HG03159 (cell line): Measurements from ENCODE around the gene ENG.

Experiments used
- ATAC-seq: cut with Tn5 transposase; IDR thresholded peaks from one replicate; pipeline ENCODE4 v1.9.1; 2021; ENCODE audit warnings: mild to moderate bottlenecking, moderate library complexity; ENCODE audit not compliant: unreplicated experiment

ENG gene

GRCh38 chr9:127778280-127779135, 76.0 kb downstream of the ENG start, which contains the start of gene SH2D3C:
TSS of gene SH2D3C (minus strand) at chr9:127778666. CDS start at chr9:127778627, 39 bp downstream.
- peak; percentile 30 for ATAC-seq

- no peak for ATAC-seq
These were observed 77.0 kb downstream of the ENG start for GRCh38 chr9:127777368-127777980.

GRCh38 chr9:127776924-127777289, 77.6 kb downstream of the ENG start:
- ATAC-seq = no peak

- no peak for ATAC-seq
These were observed 78.1 kb downstream of the ENG start for GRCh38 chr9:127776195-127776923.

GRCh38 chr9:127773981-127774380, 80.5 kb downstream of the ENG start:
- ATAC-seq = no peak

GRCh38 chr9:127773272-127773671, 81.2 kb downstream of the ENG start:
- ATAC-seq = no peak

- ATAC-seq = no peak
These were observed 81.9 kb downstream of the ENG start for GRCh38 chr9:127772603-127773002.

GRCh38 chr9:127771570-127772189, 82.8 kb downstream of the ENG start:
- no peak for ATAC-seq

- peak; percentile 82 for ATAC-seq
These were observed 83.4 kb downstream of the ENG start for GRCh38 chr9:127770905-127771569.

GRCh38 chr9:127770583-127770904, 83.9 kb downstream of the ENG start:
- ATAC-seq = no peak

- ATAC-seq = no peak
These were observed 84.4 kb downstream of the ENG start for GRCh38 chr9:127769929-127770582.

- no peak for ATAC-seq
These were observed 85.4 kb downstream of the ENG start for GRCh38 chr9:127769101-127769500.

GRCh38 chr9:127768698-127769097, 85.8 kb downstream of the ENG start:
- no peak for ATAC-seq

GRCh38 chr9:127767909-127768331, 86.5 kb downstream of the ENG start:
- ATAC-seq = no peak

- ATAC-seq = no peak
These were observed 87.0 kb downstream of the ENG start for GRCh38 chr9:127767410-127767809.

GRCh38 chr9:127765418-127765817, 89.0 kb downstream of the ENG start:
- ATAC-seq = no peak
